Activated B cell treated with CpG ODN at 0.5 μM for 24 hours (primary cell): Measurements from ENCODE around the gene IRS2. TPM values are rescaled to one million over a fixed set of nuclear protein-coding genes. Genes with fewer than 3 reads are reported as not detected.

ENCODE experiments used
- ATAC-seq: fragments of 200-7000 bp; cut with Tn5 transposase; one replicate; pipeline ENCODE4 v1.10.0; 2021; ENCODE audit warnings: low read depth, mild to moderate bottlenecking, moderate library complexity
- CTCF ChIA-PET: fragments of 350-600 bp; sonication (Branson Sonifier 250); formaldehyde crosslinking; loops from one replicate; lab custom pipeline; 2021; ENCODE audit warnings: antibody characterized with exemption; lab: Charles Lee
- POLR2A ChIA-PET: fragments of 350-600 bp; sonication (Branson Sonifier 250); formaldehyde crosslinking; loops from one replicate; lab custom pipeline; 2021; ENCODE audit warnings: antibody characterized with exemption; lab: Charles Lee
- DNase-seq: peaks from one replicate; pipeline ENCODE4 v3.0.0; 2022
- H3K27ac Mint-ChIP-seq: one replicate; pipeline ENCODE4 v1.8.0; 2020; ENCODE audit warnings: mixed read lengths
- H3K27me3 Mint-ChIP-seq: one replicate; pipeline ENCODE4 v1.8.0; 2021; ENCODE audit warnings: mixed read lengths
- H3K36me3 Mint-ChIP-seq: one replicate; pipeline ENCODE4 v1.8.0; 2021; ENCODE audit warnings: low read depth, mixed read lengths
- H3K4me1 Mint-ChIP-seq: one replicate; pipeline ENCODE4 v1.8.0; 2021; ENCODE audit warnings: mixed read lengths
- H3K4me3 Mint-ChIP-seq: one replicate; pipeline ENCODE4 v1.8.0; 2020; ENCODE audit warnings: mild to moderate bottlenecking, mixed read lengths
- H3K9me3 Mint-ChIP-seq: one replicate; pipeline ENCODE4 v1.8.0; 2020; ENCODE audit warnings: mixed read lengths
- intact Hi-C: fragments of 100-400 bp; cut with micrococcal nuclease; formaldehyde crosslinking; loops from one replicate; pipeline ENCODE4 v1.15.1; 2024
- total RNA-seq: library from RNA; stranded (reverse); gene quantifications from 2 replicates; pipeline ENCODE4 v1.2.3, GENCODE V29; 2022
- TF ChIP-seq, protein P1 (sequence below): fragments of 200-600 bp; IDR thresholded peaks from one replicate; pipeline ENCODE4 v1.8.0; 2022; ENCODE audit warnings: antibody characterized with exemption, mild to moderate bottlenecking

The IRS2 gene
- total RNA-seq, 1 donor from 2014 or later, result 4.2 TPM

- Mint-ChIP-seq H3K36me3 (peaks cover 11% of the 10 kb centered on the region), H3K27ac (no peak overlapping the region), H3K4me1 (peaks cover 32% of the 10 kb centered on the region), H3K4me3 (no peak overlapping the region), H3K9me3 (no peaks in the 10 kb centered on the region), H3K27me3 (peaks cover 2% of the 10 kb centered on the region)
- TF ChIP-seq, protein P1, sequence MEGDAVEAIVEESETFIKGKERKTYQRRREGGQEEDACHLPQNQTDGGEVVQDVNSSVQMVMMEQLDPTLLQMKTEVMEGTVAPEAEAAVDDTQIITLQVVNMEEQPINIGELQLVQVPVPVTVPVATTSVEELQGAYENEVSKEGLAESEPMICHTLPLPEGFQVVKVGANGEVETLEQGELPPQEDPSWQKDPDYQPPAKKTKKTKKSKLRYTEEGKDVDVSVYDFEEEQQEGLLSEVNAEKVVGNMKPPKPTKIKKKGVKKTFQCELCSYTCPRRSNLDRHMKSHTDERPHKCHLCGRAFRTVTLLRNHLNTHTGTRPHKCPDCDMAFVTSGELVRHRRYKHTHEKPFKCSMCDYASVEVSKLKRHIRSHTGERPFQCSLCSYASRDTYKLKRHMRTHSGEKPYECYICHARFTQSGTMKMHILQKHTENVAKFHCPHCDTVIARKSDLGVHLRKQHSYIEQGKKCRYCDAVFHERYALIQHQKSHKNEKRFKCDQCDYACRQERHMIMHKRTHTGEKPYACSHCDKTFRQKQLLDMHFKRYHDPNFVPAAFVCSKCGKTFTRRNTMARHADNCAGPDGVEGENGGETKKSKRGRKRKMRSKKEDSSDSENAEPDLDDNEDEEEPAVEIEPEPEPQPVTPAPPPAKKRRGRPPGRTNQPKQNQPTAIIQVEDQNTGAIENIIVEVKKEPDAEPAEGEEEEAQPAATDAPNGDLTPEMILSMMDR, result no peak
- ATAC-seq (no peak), DNase-seq (no peak)
- intact Hi-C loops, result loop anchor here (10.0 kb wide), 2 partner anchors 931 to 1459 kb away; partner anchors contain the start of gene ING1
- CTCF ChIA-PET, result no interaction called here
- POLR2A ChIA-PET, result no interaction called here
Observed at GRCh38 chr13:109783447-109783814, 3.0 kb downstream of the IRS2 start.

GRCh38 chr13:109782823-109783431 lies 3.5 kb downstream of the IRS2 start:
- H3K27ac Mint-ChIP-seq, result no peak overlapping the region
- CTCF ChIA-PET, result no interaction called here
- TF ChIP-seq, protein P1, result no peak

GRCh38 chr13:109782066-109782822 lies 4.1 kb downstream of the IRS2 start:
- POLR2A ChIA-PET, result no interaction called here
- intact Hi-C loops, result loop anchor here (10.0 kb wide), 2 partner anchors 933 to 1457 kb away; partner anchors contain the start of gene ING1
- H3K27ac Mint-ChIP-seq, result no peak overlapping the region
- no peak for ATAC-seq
- TF ChIP-seq, protein P1, result no peak
- no peaks in the 10 kb centered on the region for H3K27me3 Mint-ChIP-seq
- no peak overlapping the region for H3K4me3 Mint-ChIP-seq
- CTCF ChIA-PET, result no interaction called here
- DNase-seq, result no peak
- H3K4me1 Mint-ChIP-seq, result peaks cover 38% of the 10 kb centered on the region
- H3K36me3 Mint-ChIP-seq, result peaks cover 11% of the 10 kb centered on the region
- no peaks in the 10 kb centered on the region for H3K9me3 Mint-ChIP-seq

More at GRCh38 chr13:109782823-109783431, 3.5 kb downstream of the IRS2 start:
- Mint-ChIP-seq H3K4me1 (peaks cover 37% of the 10 kb centered on the region), H3K4me3 (no peak overlapping the region), H3K9me3 (no peaks in the 10 kb centered on the region), H3K27me3 (no peaks in the 10 kb centered on the region), H3K36me3 (peaks cover 11% of the 10 kb centered on the region)
- POLR2A ChIA-PET, result no interaction called here
- ATAC-seq (no peak), DNase-seq (no peak)
- intact Hi-C loops, result loop anchor here (10.0 kb wide), 2 partner anchors 932 to 1458 kb away; partner anchors contain the start of gene ING1

DNA sequence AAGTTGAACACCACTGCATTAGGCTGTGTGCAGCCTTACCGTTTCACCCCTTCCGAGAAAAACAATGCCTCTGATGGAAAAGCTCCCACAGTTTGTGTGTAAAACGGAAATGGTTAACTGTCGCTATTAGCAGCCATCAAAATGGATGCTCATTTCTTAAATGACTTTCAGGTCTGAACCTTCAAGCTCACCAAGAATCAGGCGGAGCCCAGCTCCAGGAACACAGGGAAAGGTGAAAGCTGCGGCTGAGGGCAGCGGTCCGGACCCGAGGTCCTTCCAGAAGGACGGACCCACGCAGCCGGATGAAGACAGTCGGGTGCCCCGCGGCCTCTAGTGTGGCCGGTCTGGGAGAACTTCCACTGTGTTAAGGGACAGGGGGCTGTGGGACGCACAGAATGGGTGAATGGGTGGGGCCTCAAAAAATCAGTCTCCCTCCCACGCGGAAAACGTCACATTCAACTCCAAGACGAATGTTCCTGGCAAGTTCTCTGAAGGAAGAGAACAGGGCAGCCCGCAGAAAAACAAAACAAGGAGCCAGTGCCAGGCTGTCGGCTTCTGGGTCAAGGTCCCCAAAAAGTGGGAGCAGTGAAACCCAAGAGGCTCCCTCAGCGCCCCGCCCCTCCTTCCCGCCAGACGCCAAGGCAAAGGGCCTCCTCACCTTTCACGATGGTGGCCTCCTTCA lies 4.9 kb downstream of the IRS2 start:
- ATAC-seq (no peak), DNase-seq (no peak)
- H3K36me3 Mint-ChIP-seq, result peaks cover 11% of the 10 kb centered on the region
- intact Hi-C loops, result loop anchor here (10.0 kb wide), 2 partner anchors 933 to 1457 kb away; partner anchors contain the start of gene ING1
- TF ChIP-seq, protein P1, result no peak
- H3K9me3 Mint-ChIP-seq, result no peaks in the 10 kb centered on the region
- no peak overlapping the region for H3K4me3 Mint-ChIP-seq
- H3K4me1 Mint-ChIP-seq, result peaks cover 38% of the 10 kb centered on the region
- no peaks in the 10 kb centered on the region for H3K27me3 Mint-ChIP-seq
- CTCF ChIA-PET, result no interaction called here
- no peak overlapping the region for H3K27ac Mint-ChIP-seq
- POLR2A ChIA-PET, result no interaction called here
